CD4-positive, CD25-positive, alpha-beta regulatory T cell (primary cell): Measurements from ENCODE around the gene ACSL3. TPM values are rescaled to one million over a fixed set of nuclear protein-coding genes. Genes with fewer than 3 reads are reported as not detected.

ENCODE experiments used
- ATAC-seq, 2 donors: fragments of 150-1000 bp; cut with Tn5 transposase; one replicate each; pipeline ENCODE4 v1.10.0; 2021; ENCODE audit warnings: low read depth in 2 of 2, moderate number of reproducible peaks in 2 of 2, moderate library complexity in 1 of 2
- DNase-seq, 3 donors: peaks; one replicate each; pipeline versions ENCODE4 v3.0.0 to v3.0.0-alpha.2; 2012 to 2022; ENCODE audit warnings: mixed read lengths in 1 of 3
- H3K27ac ChIP-seq: one replicate; pipeline ENCODE4 v1.7.0; 2013; ENCODE audit warnings: mild to moderate bottlenecking, low read length; ENCODE audit not compliant: insufficient read depth, poor library complexity, severe bottlenecking
- H3K27me3 ChIP-seq: one replicate; pipeline ENCODE4 v1.7.0; 2013; ENCODE audit warnings: low read length; ENCODE audit not compliant: control insufficient read depth, insufficient read depth
- H3K36me3 ChIP-seq: one replicate; pipeline ENCODE4 v1.7.0; 2013; ENCODE audit warnings: mild to moderate bottlenecking, low read length, moderate library complexity; ENCODE audit not compliant: control insufficient read depth, insufficient read depth
- H3K4me1 ChIP-seq: 2 replicates; pipeline ENCODE4 v1.7.0; 2013; ENCODE audit warnings: mild to moderate bottlenecking, low read length; ENCODE audit not compliant: insufficient read depth, control insufficient read depth, poor library complexity, severe bottlenecking
- H3K4me3 ChIP-seq: one replicate; pipeline ENCODE4 v1.7.0; 2013; ENCODE audit warnings: low read depth, mild to moderate bottlenecking, low read length, moderate library complexity
- H3K9me3 ChIP-seq, 2 experiments: 1 replicate in 1 of 2; 2 replicates in 1 of 2; pipeline ENCODE4 v1.7.0; 2013; ENCODE audit warnings: low read length in 2 of 2, mild to moderate bottlenecking in 1 of 2, moderate library complexity in 1 of 2; ENCODE audit not compliant: control insufficient read depth in 2 of 2
- H3K27ac Mint-ChIP-seq, 3 donors: one replicate each; pipeline ENCODE4 v1.8.0; 2020 to 2022; ENCODE audit warnings: mild to moderate bottlenecking in 3 of 3, mixed read lengths in 3 of 3, moderate library complexity in 2 of 3
- H3K27me3 Mint-ChIP-seq: one replicate; pipeline ENCODE4 v1.8.0; 2022; ENCODE audit warnings: mild to moderate bottlenecking, mixed read lengths
- H3K36me3 Mint-ChIP-seq: one replicate; pipeline ENCODE4 v1.8.0; 2020; ENCODE audit warnings: mixed read lengths
- H3K4me1 Mint-ChIP-seq, 4 donors: one replicate each; pipeline ENCODE4 v1.8.0; 2020 to 2022; ENCODE audit warnings: mixed read lengths in 4 of 4, mild to moderate bottlenecking in 1 of 4
- H3K4me3 Mint-ChIP-seq, 4 donors: one replicate each; pipeline ENCODE4 v1.8.0; 2020 to 2022; ENCODE audit warnings: mild to moderate bottlenecking in 4 of 4, mixed read lengths in 4 of 4, moderate library complexity in 3 of 4
- H3K9me3 Mint-ChIP-seq, 7 donors: one replicate each; pipeline ENCODE4 v1.8.0; 2020 to 2022; ENCODE audit warnings: mixed read lengths in 7 of 7, mild to moderate bottlenecking in 3 of 7, moderate library complexity in 2 of 7
- polyA plus RNA-seq, 4 donors: library from polyadenylated mRNA; unstranded; fragments of 300-500 nt; fragmentation: Illumina TruSeq; gene quantifications; one replicate each; pipeline ENCODE4 v1.2.3, GENCODE V29; 2021
- total RNA-seq: library from RNA; stranded (reverse); gene quantifications from one replicate; pipeline ENCODE4 v1.2.3, GENCODE V29; 2022

ACSL3 gene
- total and polyA plus RNA-seq, 5 donors from 2014 or later: 20.1 to 60.0 (median 30.3) TPM

DNA sequence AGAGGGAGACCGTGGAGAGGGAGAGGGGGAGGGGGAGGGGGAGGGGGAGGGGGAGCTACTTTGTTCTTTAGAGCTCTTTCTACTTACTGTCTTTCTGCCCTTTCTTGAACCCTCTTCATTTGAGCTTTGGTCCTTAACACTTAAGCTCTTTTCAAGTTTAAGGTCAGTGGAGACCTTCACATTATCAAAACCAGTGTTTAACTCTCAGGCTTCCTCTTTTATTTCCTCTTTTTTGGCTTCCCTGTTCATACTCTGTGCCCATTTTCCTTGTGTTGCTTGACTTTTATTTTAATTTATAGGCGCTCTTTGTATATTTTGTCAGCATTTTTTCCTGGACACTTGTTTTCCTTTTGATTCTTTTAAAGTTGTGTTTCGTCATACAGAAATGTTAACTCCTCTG lies 37.1 kb downstream of the ACSL3 start:
- Mint-ChIP-seq H3K27me3 (no peaks in the 10 kb centered on the region), H3K9me3 (peaks cover 0 to 1% (median 0%) of the 10 kb centered on the region in 7 donors), H3K36me3 (peaks cover 3% of the 10 kb centered on the region), H3K4me3 (no peak overlapping the region), H3K4me1 (peaks cover 14 to 30% (median 24%) of the 10 kb centered on the region in 4 donors), H3K27ac (no peak overlapping the region)
- no peak for DNase-seq
- Histone ChIP-seq H3K27me3 (no peaks in the 10 kb centered on the region), H3K4me1 (no peaks in the 10 kb centered on the region), H3K27ac (no peak overlapping the region), H3K36me3 (no peaks in the 10 kb centered on the region), H3K9me3 (no peaks in the 10 kb centered on the region), H3K4me3 (no peak overlapping the region)
- ATAC-seq: no peak

DNA sequence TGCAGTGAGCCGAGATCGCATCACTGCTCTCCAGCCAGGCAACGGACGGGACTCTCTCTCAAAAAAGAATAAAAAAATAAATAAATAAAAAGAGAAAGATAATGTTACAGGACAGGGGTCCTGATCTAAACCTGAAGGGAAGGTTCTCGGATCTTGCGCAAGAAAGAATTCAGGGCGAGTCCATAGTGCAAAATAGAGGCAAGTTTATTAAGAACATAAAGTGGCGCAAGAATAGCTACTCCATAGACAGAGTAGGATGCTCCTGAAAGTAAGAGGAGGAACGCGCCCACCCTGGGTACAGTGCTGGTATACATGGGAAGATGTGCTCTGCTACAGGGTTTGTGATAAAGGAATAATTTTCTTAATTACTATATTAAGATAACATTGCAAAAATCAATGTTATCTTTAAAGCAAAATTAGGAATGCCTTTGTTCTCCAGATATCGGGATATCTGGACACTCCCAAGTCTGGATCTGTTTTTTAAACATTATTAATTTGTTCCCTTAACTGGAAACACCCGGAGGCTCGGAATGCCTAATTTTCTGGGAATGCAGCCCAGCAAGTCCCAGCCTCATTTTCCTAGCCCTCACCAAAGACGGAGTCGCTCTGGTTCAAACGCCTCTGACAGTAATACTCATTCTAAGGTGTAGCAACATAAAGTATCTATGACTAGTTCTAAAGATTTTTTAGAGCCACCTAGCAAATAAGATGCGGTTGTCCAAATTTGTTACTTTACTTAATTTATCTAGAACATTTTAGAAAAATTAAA lies 38.8 kb downstream of the ACSL3 start:
- no peak overlapping the region for H3K4me3 ChIP-seq
- Mint-ChIP-seq H3K27me3 (no peaks in the 10 kb centered on the region), H3K9me3 (no peaks in the 10 kb centered on the region), H3K36me3 (peaks cover 3% of the 10 kb centered on the region), H3K27ac (peak overlapping the region in 1 of 3 donors; percentile 32), H3K4me1 (peaks cover 4 to 21% (median 18%) of the 10 kb centered on the region in 4 donors), H3K4me3 (no peak overlapping the region)
- no peaks in the 10 kb centered on the region for H3K4me1 ChIP-seq
- no peaks in the 10 kb centered on the region for H3K36me3 ChIP-seq
- no peak overlapping the region for H3K27ac ChIP-seq
- no peak for DNase-seq
- no peaks in the 10 kb centered on the region for H3K27me3 ChIP-seq
- no peaks in the 10 kb centered on the region for H3K9me3 ChIP-seq
- ATAC-seq: no peak

DNA sequence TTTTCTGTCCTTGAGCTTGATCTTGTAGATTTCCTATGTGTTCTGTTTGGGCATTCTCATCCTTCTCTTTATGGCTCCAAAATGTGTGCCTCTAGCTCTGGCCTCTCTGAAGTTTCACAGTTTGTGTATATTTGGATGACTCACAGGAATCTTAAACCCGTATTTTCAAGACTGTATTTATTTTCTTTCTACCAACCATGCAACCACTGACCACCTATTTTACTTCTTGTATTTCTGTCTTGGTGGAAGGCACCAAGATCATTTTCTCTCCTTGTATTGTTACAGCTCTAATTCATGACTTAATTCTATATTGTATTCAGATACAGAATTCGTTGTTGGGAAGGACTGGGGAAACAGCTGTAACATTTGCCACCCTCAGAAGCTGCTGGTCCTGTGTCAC lies 39.5 kb downstream of the ACSL3 start:
- Histone ChIP-seq H3K27ac (no peak overlapping the region), H3K27me3 (no peaks in the 10 kb centered on the region), H3K4me1 (no peaks in the 10 kb centered on the region), H3K9me3 (no peaks in the 10 kb centered on the region), H3K36me3 (no peaks in the 10 kb centered on the region), H3K4me3 (no peak overlapping the region)
- no peak overlapping the region for H3K4me3 Mint-ChIP-seq
- ATAC-seq: no peak
- no peak for DNase-seq
- H3K27ac Mint-ChIP-seq: peak overlapping the region in 1 of 3 donors; percentile 32
- no peaks in the 10 kb centered on the region for H3K27me3 Mint-ChIP-seq
- no peaks in the 10 kb centered on the region for H3K9me3 Mint-ChIP-seq
- peaks cover 3% of the 10 kb centered on the region for H3K36me3 Mint-ChIP-seq
- peaks cover 0 to 18% (median 16%) of the 10 kb centered on the region in 4 donors for H3K4me1 Mint-ChIP-seq

DNA sequence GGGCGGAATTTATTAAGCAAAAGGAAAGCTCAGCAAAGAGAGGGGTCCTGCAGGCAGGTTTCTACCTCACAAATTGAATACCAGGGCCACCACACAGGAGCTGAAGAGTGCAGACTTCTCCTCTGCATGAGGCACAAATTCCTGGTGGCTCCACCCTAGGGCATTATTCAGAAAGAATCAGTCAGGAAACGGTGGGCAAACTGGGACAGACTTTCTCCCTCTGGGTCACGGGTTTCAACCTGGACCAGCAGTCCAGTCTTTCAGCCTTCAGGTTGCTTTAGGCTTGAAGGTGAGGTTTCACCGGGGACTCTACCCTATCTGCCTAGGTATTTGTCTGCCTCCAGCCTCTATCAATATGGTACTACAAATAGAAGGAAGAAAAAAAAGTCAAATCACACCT lies 41.8 kb downstream of the ACSL3 start:
- Histone ChIP-seq H3K27me3 (no peaks in the 10 kb centered on the region), H3K27ac (no peak overlapping the region), H3K4me3 (no peak overlapping the region), H3K9me3 (no peaks in the 10 kb centered on the region), H3K4me1 (no peaks in the 10 kb centered on the region), H3K36me3 (no peaks in the 10 kb centered on the region)
- H3K27me3 Mint-ChIP-seq: no peaks in the 10 kb centered on the region
- H3K4me3 Mint-ChIP-seq: no peak overlapping the region
- H3K27ac Mint-ChIP-seq: peak overlapping the region in 1 of 3 donors; percentile 46
- ATAC-seq (no peak), DNase-seq (no peak)
- peaks cover 4% of the 10 kb centered on the region for H3K36me3 Mint-ChIP-seq
- no peaks in the 10 kb centered on the region for H3K9me3 Mint-ChIP-seq
- peaks cover 0 to 28% (median 18%) of the 10 kb centered on the region in 4 donors for H3K4me1 Mint-ChIP-seq

DNA sequence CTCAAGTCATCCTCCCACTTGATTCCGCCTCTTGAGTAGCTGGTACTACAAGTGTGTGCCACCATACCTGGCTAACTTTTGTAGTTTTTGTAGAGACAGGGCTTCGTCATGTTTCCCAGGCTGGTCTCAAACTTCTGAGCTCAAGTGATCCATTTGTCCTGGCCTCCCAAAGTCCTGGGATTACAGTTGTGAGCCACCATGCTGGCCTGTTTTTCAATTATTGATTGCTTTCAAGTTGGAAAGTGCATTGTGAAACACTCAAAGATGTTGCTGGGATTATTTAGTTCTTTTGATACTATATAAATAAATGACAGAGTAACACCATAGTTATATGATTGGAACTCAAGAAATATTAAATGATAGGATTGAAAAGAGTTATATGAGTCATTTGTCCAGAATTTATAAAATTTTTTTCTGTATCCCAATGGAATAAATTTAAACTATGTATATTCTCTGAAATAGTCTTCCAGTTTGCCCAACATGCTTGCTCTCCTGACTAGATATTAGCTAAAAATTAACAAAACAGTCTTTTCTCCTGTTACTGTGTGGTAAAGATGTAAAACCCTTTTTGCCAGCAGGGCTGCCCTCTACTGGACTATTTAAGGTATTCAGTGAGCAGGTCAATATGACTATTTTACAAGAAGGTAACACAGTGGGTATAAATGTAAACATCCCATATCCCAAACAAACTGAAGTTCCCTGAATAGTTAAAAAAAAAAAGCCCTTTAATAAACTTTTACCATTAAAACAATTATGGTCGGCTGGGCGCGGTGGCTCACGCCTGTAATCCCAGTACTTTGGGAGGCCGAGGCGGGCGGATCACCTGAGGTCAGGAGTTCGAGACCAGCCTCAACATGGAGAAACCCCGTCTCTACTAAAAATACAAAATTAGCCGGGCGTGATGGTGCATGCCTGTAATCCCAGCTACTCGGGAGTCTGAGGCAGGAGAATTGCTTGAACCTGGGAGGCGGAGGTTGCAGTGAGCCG lies 42.7 kb downstream of the ACSL3 start:
- H3K9me3 Mint-ChIP-seq: no peaks in the 10 kb centered on the region
- no peak overlapping the region for H3K4me3 ChIP-seq
- H3K36me3 ChIP-seq: peaks cover 1% of the 10 kb centered on the region
- DNase-seq: peak; percentile 16 to 68 (median 41)
- no peaks in the 10 kb centered on the region for H3K27me3 ChIP-seq
- H3K27ac ChIP-seq: no peak overlapping the region
- H3K27ac Mint-ChIP-seq: no peak overlapping the region
- H3K4me1 Mint-ChIP-seq: peaks cover 0 to 29% (median 15%) of the 10 kb centered on the region in 4 donors
- ATAC-seq: peak in 1 of 2 donors; percentile 58
- no peak overlapping the region for H3K4me3 Mint-ChIP-seq
- H3K36me3 Mint-ChIP-seq: peaks cover 9% of the 10 kb centered on the region
- no peaks in the 10 kb centered on the region for H3K27me3 Mint-ChIP-seq
- no peaks in the 10 kb centered on the region for H3K9me3 ChIP-seq
- no peaks in the 10 kb centered on the region for H3K4me1 ChIP-seq

DNA sequence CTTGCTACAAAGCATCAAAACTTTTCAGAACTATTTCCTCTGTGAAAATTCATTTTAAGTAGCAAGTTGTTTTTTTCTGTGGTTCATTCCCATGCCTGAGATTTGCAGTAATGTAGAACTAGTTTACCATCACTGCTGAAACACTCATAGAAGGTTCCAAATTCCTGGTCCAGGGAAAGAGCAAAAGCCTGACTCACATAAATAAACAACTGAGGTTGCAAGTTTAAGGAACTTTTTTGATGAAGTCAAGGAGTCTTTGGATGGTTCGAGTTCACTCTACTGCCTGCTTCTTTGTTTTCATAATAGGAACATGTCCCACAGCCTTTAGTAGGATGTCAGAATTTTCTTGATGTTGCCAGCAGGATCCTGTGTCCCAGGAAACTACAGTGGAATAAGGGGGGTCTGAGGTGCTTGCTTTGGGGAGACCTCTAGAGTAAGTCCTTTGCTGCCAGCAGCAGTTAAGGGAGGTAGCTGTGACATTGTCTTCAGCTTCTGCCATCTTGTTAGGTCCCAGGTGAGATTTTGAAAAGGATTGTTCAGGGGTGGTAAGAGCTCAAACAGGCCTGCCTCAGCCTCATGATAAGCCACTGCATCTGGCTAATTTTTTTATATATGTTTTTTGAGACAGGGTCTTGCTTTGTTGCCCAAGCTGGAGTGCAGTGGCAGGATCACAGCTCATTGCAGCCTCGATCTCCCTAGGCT lies 43.9 kb downstream of the ACSL3 start:
- Mint-ChIP-seq H3K36me3 (peaks cover 17% of the 10 kb centered on the region), H3K27me3 (no peaks in the 10 kb centered on the region), H3K9me3 (no peaks in the 10 kb centered on the region), H3K4me1 (peaks cover 0 to 36% (median 15%) of the 10 kb centered on the region in 4 donors), H3K27ac (no peak overlapping the region), H3K4me3 (no peak overlapping the region)
- Histone ChIP-seq H3K4me1 (no peaks in the 10 kb centered on the region), H3K9me3 (no peaks in the 10 kb centered on the region), H3K27me3 (no peaks in the 10 kb centered on the region), H3K36me3 (peaks cover 9% of the 10 kb centered on the region), H3K4me3 (no peak overlapping the region), H3K27ac (no peak overlapping the region)
- ATAC-seq: no peak
- no peak for DNase-seq

DNA sequence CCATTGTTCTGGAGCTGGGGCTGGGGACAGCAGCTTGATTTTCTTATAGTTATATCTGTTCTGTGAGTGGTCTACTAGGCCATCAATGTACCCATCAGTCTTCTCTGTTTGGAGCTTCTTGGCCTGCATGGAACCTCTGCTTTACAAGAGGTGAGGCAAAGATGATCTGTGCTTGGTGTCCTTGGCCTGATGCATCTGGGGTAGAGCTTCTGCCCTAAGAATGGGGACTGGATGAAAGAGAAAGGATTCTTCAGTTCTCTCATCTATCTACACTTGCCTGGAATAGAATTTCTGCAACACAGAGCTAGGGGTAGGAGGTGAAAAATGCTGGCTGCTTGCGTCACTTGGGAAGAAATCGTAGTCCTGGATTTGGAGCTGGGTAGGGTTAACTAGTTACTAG lies 46.2 kb downstream of the ACSL3 start:
- Histone ChIP-seq H3K9me3 (no peaks in the 10 kb centered on the region), H3K36me3 (peaks cover 12% of the 10 kb centered on the region), H3K27me3 (no peaks in the 10 kb centered on the region), H3K4me1 (no peaks in the 10 kb centered on the region), H3K27ac (no peak overlapping the region), H3K4me3 (no peak overlapping the region)
- peaks cover 0 to 38% (median 16%) of the 10 kb centered on the region in 4 donors for H3K4me1 Mint-ChIP-seq
- H3K36me3 Mint-ChIP-seq: peaks cover 21% of the 10 kb centered on the region
- no peak for DNase-seq
- H3K27me3 Mint-ChIP-seq: no peaks in the 10 kb centered on the region
- no peak overlapping the region for H3K4me3 Mint-ChIP-seq
- no peak for ATAC-seq
- H3K27ac Mint-ChIP-seq: no peak overlapping the region
- H3K9me3 Mint-ChIP-seq: no peaks in the 10 kb centered on the region
